Neuronal stem cell (in vitro differentiated cells): ENCODE data around the gene SLC39A6.

ENCODE experiments used
- DNase-seq: peaks from one replicate; pipeline ENCODE4 v3.0.0-alpha.2; 2013; ENCODE audit warnings: low spot score
- H2AFZ ChIP-seq: one replicate; pipeline ENCODE4 v1.6.1; 2013; ENCODE audit warnings: mild to moderate bottlenecking, low read length, inconsistent platforms
- H2AK5ac ChIP-seq: 2 replicates; pipeline ENCODE4 v1.6.1; 2013; ENCODE audit warnings: low read depth, mild to moderate bottlenecking, inconsistent platforms, low read length, moderate library complexity, mixed read lengths
- H2BK120ac ChIP-seq: 2 replicates; pipeline ENCODE4 v1.6.1; 2013; ENCODE audit warnings: low read depth, mild to moderate bottlenecking, inconsistent platforms, low read length, moderate library complexity, mixed read lengths
- H2BK12ac ChIP-seq: one replicate; pipeline ENCODE4 v1.6.1; 2013; ENCODE audit warnings: low read length, inconsistent platforms
- H2BK15ac ChIP-seq: 2 replicates; pipeline ENCODE4 v1.6.1; 2013; ENCODE audit warnings: mild to moderate bottlenecking, low read length, inconsistent platforms, mixed read lengths
- H2BK5ac ChIP-seq: one replicate; pipeline ENCODE4 v1.6.1; 2013; ENCODE audit warnings: inconsistent platforms, mild to moderate bottlenecking, low read length, moderate library complexity
- H3K14ac ChIP-seq: one replicate; pipeline ENCODE4 v1.6.1; 2013; ENCODE audit warnings: low read length, inconsistent platforms
- H3K18ac ChIP-seq: 2 replicates; pipeline ENCODE4 v1.6.1; 2013; ENCODE audit warnings: low read length, inconsistent platforms
- H3K23ac ChIP-seq: 2 replicates; pipeline ENCODE4 v1.6.1; 2013; ENCODE audit warnings: low read depth, mild to moderate bottlenecking, mixed read lengths, low read length, inconsistent platforms; ENCODE audit not compliant: poor library complexity
- H3K27ac ChIP-seq: replicated peaks from 3 replicates; pipeline ENCODE4 v1.5.1; 2013; ENCODE audit warnings: low read length, inconsistent platforms
- H3K27me3 ChIP-seq, 3 experiments: 2 replicates each; pipeline ENCODE4 v1.6.1; 2013; ENCODE audit warnings: low read length in 3 of 3, mild to moderate bottlenecking in 2 of 3, inconsistent platforms in 1 of 3, low read depth in 1 of 3, mixed read lengths in 1 of 3, moderate library complexity in 1 of 3; ENCODE audit not compliant: control insufficient read depth in 3 of 3, insufficient read depth in 3 of 3
- H3K36me3 ChIP-seq, 2 donors: replicated peaks in 1 of 2; 2 replicates each; pipeline ENCODE4 v1.6.1; 2013; ENCODE audit warnings: low read length in 2 of 2; ENCODE audit not compliant: control insufficient read depth in 2 of 2, insufficient read depth in 2 of 2
- H3K4ac ChIP-seq: 2 replicates; pipeline ENCODE4 v1.6.1; 2013; ENCODE audit warnings: inconsistent platforms, mild to moderate bottlenecking, low read length, moderate library complexity
- H3K4me1 ChIP-seq, 2 donors: 1 replicate in 1 of 2; 2 replicates in 1 of 2; pipeline ENCODE4 v1.6.1; 2013; ENCODE audit warnings: low read length in 2 of 2, low read depth in 1 of 2; ENCODE audit not compliant: control insufficient read depth in 2 of 2, insufficient read depth in 1 of 2
- H3K4me2 ChIP-seq: one replicate; pipeline ENCODE4 v1.6.1; 2013; ENCODE audit warnings: mild to moderate bottlenecking, low read length, inconsistent platforms; ENCODE audit not compliant: insufficient read depth, poor library complexity, severe bottlenecking
- H3K4me3 ChIP-seq, 2 donors: 2 replicates each; pipeline ENCODE4 v1.5.1; 2013; ENCODE audit warnings: low read length in 2 of 2, mild to moderate bottlenecking in 2 of 2, inconsistent platforms in 1 of 2, moderate library complexity in 1 of 2
- H3K79me1 ChIP-seq: one replicate; pipeline ENCODE4 v1.6.1; 2013; ENCODE audit warnings: low read depth, mild to moderate bottlenecking, inconsistent platforms, low read length, moderate library complexity
- H3K9ac ChIP-seq: one replicate; pipeline ENCODE4 v1.6.1; 2013; ENCODE audit warnings: mild to moderate bottlenecking, low read depth, low read length, inconsistent platforms; ENCODE audit not compliant: poor library complexity
- H3K9me3 ChIP-seq, 2 donors: replicated peaks in 1 of 2; 2 replicates each; pipeline versions ENCODE3 to v1.6.1; 2013; ENCODE audit warnings: low read length in 2 of 2, mild to moderate bottlenecking in 2 of 2, inconsistent platforms in 1 of 2, low read depth in 1 of 2, mixed read lengths in 1 of 2, moderate library complexity in 1 of 2; ENCODE audit not compliant: control insufficient read depth in 2 of 2, insufficient read depth in 1 of 2
- H4K8ac ChIP-seq: one replicate; pipeline ENCODE4 v1.6.1; 2013; ENCODE audit warnings: low read depth, mild to moderate bottlenecking, inconsistent platforms, low read length, moderate library complexity
- H4K91ac ChIP-seq: one replicate; pipeline ENCODE4 v1.6.1; 2013; ENCODE audit warnings: low read length, low read depth, mild to moderate bottlenecking, inconsistent platforms; ENCODE audit not compliant: poor library complexity
- whole genome bisulfite sequencing, 2 donors: extraction: QIAGEN DNeasy Blood & Tissue Kit; methylation state at CpG; one replicate each; pipeline ENCODE4 v1.1.7; 2013; ENCODE audit warnings: missing lambda C conversion rate in 2 of 2, mixed read lengths in 1 of 2; ENCODE audit not compliant: insufficient read length in 2 of 2, insufficient replicate concordance in 1 of 2; ENCODE audit errors: extremely low coverage in 2 of 2; 5-methylcytosine and 5-hydroxymethylcytosine counted together

The SLC39A6 gene

DNA sequence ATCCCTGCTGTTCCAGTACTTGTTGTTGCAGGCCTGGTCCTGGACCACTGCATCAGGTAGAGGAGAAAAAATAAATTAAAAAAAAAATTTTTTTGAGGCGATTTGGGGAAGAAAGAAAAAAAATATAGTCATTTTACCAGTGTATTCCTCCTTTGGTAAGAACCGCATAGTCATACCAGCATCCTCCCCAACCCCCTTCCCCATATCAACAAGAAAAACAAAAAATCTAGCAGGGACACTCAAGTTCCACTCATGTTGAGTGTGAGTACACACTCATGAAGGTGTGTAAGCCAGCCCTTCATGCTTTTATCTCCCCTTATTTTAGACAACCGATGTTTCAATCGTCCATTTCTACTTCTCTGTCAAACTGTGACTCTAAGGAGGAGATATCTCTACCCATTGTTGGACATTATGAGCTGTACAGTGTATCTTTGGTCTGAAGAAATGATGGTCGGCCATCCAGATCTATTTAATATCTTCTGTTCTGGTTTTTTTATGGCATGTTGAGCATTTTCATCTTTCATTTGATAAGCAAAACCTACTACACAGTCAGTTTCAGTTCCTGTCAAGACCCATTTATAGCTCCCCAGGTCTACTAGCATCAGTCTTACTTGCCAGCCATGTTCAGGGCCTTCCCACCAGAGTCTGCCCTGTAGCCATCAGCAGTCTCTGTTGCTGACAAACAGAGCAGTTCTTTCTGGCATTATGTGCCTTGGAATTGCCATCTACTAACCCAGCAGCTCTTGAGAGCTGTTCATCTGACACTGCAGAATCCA is 20.6 kb upstream of the SLC39A6 start:
- no peak overlapping the region for H4K8ac ChIP-seq
- H3K4me1 ChIP-seq: no peaks in the 10 kb centered on the region
- no peak overlapping the region for H3K4me3 ChIP-seq
- no peak overlapping the region for H2BK120ac ChIP-seq
- no peaks in the 10 kb centered on the region for H3K9me3 ChIP-seq
- WGBS, 2 donors: no CpG with 5 or more reads among the region's 5 CpGs
- H2AK5ac ChIP-seq: no peak overlapping the region
- no peak overlapping the region for H2AFZ ChIP-seq
- H4K91ac ChIP-seq: no peak overlapping the region
- H3K79me1 ChIP-seq: no peaks in the 10 kb centered on the region
- H3K4ac ChIP-seq: no peak overlapping the region
- H3K18ac ChIP-seq: no peak overlapping the region
- H3K23ac ChIP-seq: no peak overlapping the region
- H2BK15ac ChIP-seq: no peak overlapping the region
- H3K4me2 ChIP-seq: no peak overlapping the region
- H2BK12ac ChIP-seq: no peak overlapping the region
- no peaks in the 10 kb centered on the region for H3K27me3 ChIP-seq
- no peak overlapping the region for H3K9ac ChIP-seq
- no peak overlapping the region for H3K14ac ChIP-seq
- H3K27ac ChIP-seq: no peak overlapping the region
- H3K36me3 ChIP-seq: peaks cover 23 to 96% of the 10 kb centered on the region in 2 donors
- H2BK5ac ChIP-seq: no peak overlapping the region
- no peak for DNase-seq

DNA sequence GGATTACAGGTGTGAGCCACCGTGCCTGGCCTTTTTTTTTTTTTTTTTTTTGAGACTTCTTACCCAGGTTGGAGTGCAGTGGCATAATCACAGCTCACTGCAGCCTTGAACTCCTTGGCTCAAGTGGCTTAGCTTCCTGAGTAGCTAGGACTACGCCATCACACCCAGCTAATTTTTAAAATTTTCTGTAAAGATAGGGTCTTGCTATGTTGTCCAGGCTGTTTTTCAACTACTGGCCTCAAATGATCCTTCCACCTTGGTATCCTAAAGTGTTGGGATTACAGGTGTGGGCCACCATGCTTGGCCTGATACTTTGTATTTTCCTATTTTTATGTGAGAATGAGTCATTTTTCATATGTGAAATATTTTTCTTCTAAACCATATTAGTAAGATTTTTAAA is 14.3 kb upstream of the SLC39A6 start:
- Histone ChIP-seq H3K14ac (no peak overlapping the region), H3K36me3 (peaks cover 18 to 97% of the 10 kb centered on the region in 2 donors), H3K18ac (no peak overlapping the region), H2BK12ac (no peak overlapping the region), H3K27me3 (no peaks in the 10 kb centered on the region), H2BK120ac (no peak overlapping the region), H2AFZ (no peak overlapping the region), H3K79me1 (no peaks in the 10 kb centered on the region), H3K4me3 (no peak overlapping the region), H3K4me2 (no peak overlapping the region), H2BK15ac (no peak overlapping the region), H2AK5ac (no peak overlapping the region), H2BK5ac (no peak overlapping the region), H4K8ac (no peak overlapping the region), H3K9ac (no peak overlapping the region), H4K91ac (no peak overlapping the region), H3K9me3 (no peaks in the 10 kb centered on the region), H3K4me1 (no peaks in the 10 kb centered on the region), H3K4ac (no peak overlapping the region), H3K27ac (no peak overlapping the region), H3K23ac (no peak overlapping the region)
- WGBS, 2 donors: no CpG with 5 or more reads among the region's 2 CpGs
- DNase-seq: no peak

- no peaks in the 10 kb centered on the region for H3K27me3 ChIP-seq
- H3K4me1 ChIP-seq: no peaks in the 10 kb centered on the region
- no peak overlapping the region for H4K8ac ChIP-seq
- H4K91ac ChIP-seq: no peak overlapping the region
- H2BK15ac ChIP-seq: no peak overlapping the region
- no peak overlapping the region for H3K14ac ChIP-seq
- no peak overlapping the region for H3K18ac ChIP-seq
- no peak overlapping the region for H2BK12ac ChIP-seq
- no peak overlapping the region for H3K27ac ChIP-seq
- DNase-seq: no peak
- WGBS, 2 donors: no CpG with 5 or more reads among the region's 3 CpGs
- H2AFZ ChIP-seq: no peak overlapping the region
- no peaks in the 10 kb centered on the region for H3K79me1 ChIP-seq
- no peak overlapping the region for H2BK5ac ChIP-seq
- H2BK120ac ChIP-seq: no peak overlapping the region
- H3K4me2 ChIP-seq: no peak overlapping the region
- H3K4me3 ChIP-seq: no peak overlapping the region
- no peak overlapping the region for H3K9ac ChIP-seq
- H3K36me3 ChIP-seq: peaks cover 19 to 99% of the 10 kb centered on the region in 2 donors
- H3K23ac ChIP-seq: no peak overlapping the region
- H3K4ac ChIP-seq: no peak overlapping the region
- H3K9me3 ChIP-seq: no peaks in the 10 kb centered on the region
- H2AK5ac ChIP-seq: no peak overlapping the region
Observed at GRCh38 chr18:36142751-36143150, 13.6 kb upstream of the SLC39A6 start.

DNA sequence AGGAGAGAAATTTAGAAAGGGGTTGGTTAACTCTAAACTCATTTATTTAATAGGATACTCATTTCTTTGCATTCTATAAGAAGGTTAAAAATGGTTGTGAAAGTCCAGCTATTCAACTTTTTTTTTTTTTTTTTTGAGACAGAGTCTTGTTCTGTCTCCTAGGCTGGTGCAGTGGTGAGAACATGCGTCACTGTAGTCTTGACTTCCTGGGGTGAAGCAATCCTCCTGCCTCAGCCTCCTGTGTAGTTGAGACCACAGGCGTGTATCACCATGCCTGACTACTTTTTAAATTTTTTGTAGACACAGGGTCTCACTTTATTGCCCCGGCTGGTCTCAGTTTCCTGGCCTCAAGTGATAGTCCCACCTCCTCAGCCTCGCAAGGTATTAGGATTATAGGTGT is 12.4 kb upstream of the SLC39A6 start:
- no peak overlapping the region for H3K23ac ChIP-seq
- no peak overlapping the region for H3K18ac ChIP-seq
- H4K8ac ChIP-seq: no peak overlapping the region
- no peak overlapping the region for H4K91ac ChIP-seq
- no peak for DNase-seq
- no peak overlapping the region for H2AFZ ChIP-seq
- no peak overlapping the region for H3K4me3 ChIP-seq
- H2BK120ac ChIP-seq: no peak overlapping the region
- H3K27ac ChIP-seq: no peak overlapping the region
- no peak overlapping the region for H2BK12ac ChIP-seq
- no peak overlapping the region for H2AK5ac ChIP-seq
- H3K4me1 ChIP-seq: no peaks in the 10 kb centered on the region
- WGBS, 2 donors: no CpG with 5 or more reads among the region's 4 CpGs
- no peaks in the 10 kb centered on the region for H3K9me3 ChIP-seq
- H3K27me3 ChIP-seq: no peaks in the 10 kb centered on the region
- no peak overlapping the region for H3K14ac ChIP-seq
- H3K36me3 ChIP-seq: peaks cover 18 to 99% of the 10 kb centered on the region in 2 donors
- H2BK15ac ChIP-seq: no peak overlapping the region
- H3K4me2 ChIP-seq: no peak overlapping the region
- H3K79me1 ChIP-seq: no peaks in the 10 kb centered on the region
- H2BK5ac ChIP-seq: no peak overlapping the region
- H3K9ac ChIP-seq: no peak overlapping the region
- H3K4ac ChIP-seq: no peak overlapping the region
